Measurements from ENCODE around the gene MTOR. TPM values are rescaled to one million over a fixed set of nuclear protein-coding genes. Genes with fewer than 3 reads are reported as not detected.
"Not testable (repeated sequence)": the region's sequence is repeated elsewhere in the genome, so short reads cannot be mapped to it uniquely, and the experiment has no call there.

Gene MTOR
- total RNA-seq, 4 donors from 2014 or later, result 32.8 to 66.8 (median 48.2) TPM

GRCh38 chr1:11114966-11115365 lies 147.4 kb downstream of the MTOR start:
- no peak overlapping the region for H3K4me3 ChIP-seq
- H3K4me1 ChIP-seq, result no peaks in the 10 kb centered on the region
- TF ChIP-seq POLR2A (IDR thresholded peaks at IDR 0.05) (no peak), CTCF (IDR thresholded peaks at IDR 0.05) (no peak)
- no peaks in the 10 kb centered on the region for H3K27me3 ChIP-seq
- H3K36me3 ChIP-seq, result peaks cover 0 to 64% (median 6%) of the 10 kb centered on the region in 3 donors
- no peak overlapping the region for H3K27ac ChIP-seq
- no peaks in the 10 kb centered on the region for H3K9me3 ChIP-seq
- no peak for DNase-seq

GRCh38 chr1:11109047-11109760 lies 153.1 kb downstream of the MTOR start:
- H3K27ac ChIP-seq, result no peak overlapping the region
- H3K27me3 ChIP-seq, result no peaks in the 10 kb centered on the region
- H3K4me3 ChIP-seq, result no peak overlapping the region
- TF ChIP-seq POLR2A (IDR thresholded peaks at IDR 0.05) (no peak), CTCF (IDR thresholded peaks at IDR 0.05) (no peak)
- H3K36me3 ChIP-seq, result peaks cover 0 to 68% (median 0%) of the 10 kb centered on the region in 3 donors
- no peaks in the 10 kb centered on the region for H3K4me1 ChIP-seq
- H3K9me3 ChIP-seq, result no peaks in the 10 kb centered on the region
- DNase-seq, result no peak

- H3K4me3 ChIP-seq, result no peak overlapping the region
- H3K36me3 ChIP-seq, result peaks cover 0 to 52% (median 0%) of the 10 kb centered on the region in 3 donors
- no peaks in the 10 kb centered on the region for H3K27me3 ChIP-seq
- TF ChIP-seq CTCF (IDR thresholded peaks at IDR 0.05), result no peak
- TF ChIP-seq POLR2A (IDR thresholded peaks at IDR 0.05), result no peak
- no peaks in the 10 kb centered on the region for H3K4me1 ChIP-seq
- no peak overlapping the region for H3K27ac ChIP-seq
- DNase-seq, result no peak
- no peaks in the 10 kb centered on the region for H3K9me3 ChIP-seq
These were observed 154.8 kb downstream of the MTOR start for GRCh38 chr1:11107599-11107998.

GRCh38 chr1:11105586-11105985 lies 156.8 kb downstream of the MTOR start:
- no peaks in the 10 kb centered on the region for H3K27me3 ChIP-seq
- no peak for DNase-seq
- peaks cover 0 to 41% (median 0%) of the 10 kb centered on the region in 3 donors for H3K36me3 ChIP-seq
- no peaks in the 10 kb centered on the region for H3K9me3 ChIP-seq
- no peak overlapping the region for H3K27ac ChIP-seq
- H3K4me1 ChIP-seq, result no peaks in the 10 kb centered on the region
- H3K4me3 ChIP-seq, result no peak overlapping the region
- TF ChIP-seq POLR2A (IDR thresholded peaks at IDR 0.05) (no peak), CTCF (IDR thresholded peaks at IDR 0.05) (no peak)

GRCh38 chr1:11101347-11101746 lies 161.0 kb downstream of the MTOR start:
- Histone ChIP-seq H3K27me3 (no peaks in the 10 kb centered on the region), H3K4me1 (peaks cover 0 to 14% (median 2%) of the 10 kb centered on the region in 4 donors), H3K9me3 (no peaks in the 10 kb centered on the region), H3K36me3 (peaks cover 0 to 22% (median 0%) of the 10 kb centered on the region in 3 donors), H3K27ac (no peak overlapping the region), H3K4me3 (no peak overlapping the region)
- TF ChIP-seq CTCF (IDR thresholded peaks at IDR 0.05), result no peak
- no peak for TF ChIP-seq POLR2A (IDR thresholded peaks at IDR 0.05)
- no peak for DNase-seq

GRCh38 chr1:11100806-11101205 lies 161.5 kb downstream of the MTOR start:
- H3K27ac ChIP-seq, H3K9me3 ChIP-seq, H3K27me3 ChIP-seq, DNase-seq, H3K4me3 ChIP-seq: not testable (repeated sequence)
- Histone ChIP-seq H3K36me3 (peaks cover 0 to 20% (median 0%) of the 10 kb centered on the region in 3 donors), H3K4me1 (peaks cover 0 to 14% (median 2%) of the 10 kb centered on the region in 4 donors)
